Liver (tissue), 2 donors: ENCODE measurements around the gene MBD4.

ENCODE experiments used
- CTCF ChIP-seq: fragments of 150-350 bp; IDR thresholded peaks from 2 replicates; pipeline ENCODE4 v1.5.1; 2017; ENCODE audit warnings: improper control_type of control experiment, low read depth, low read length; ENCODE audit not compliant: missing input control
- MAX ChIP-seq: IDR thresholded peaks from 2 replicates; pipeline ENCODE4 v1.6.1; 2016; ENCODE audit warnings: antibody characterized with exemption
- REST ChIP-seq: IDR thresholded peaks from 2 replicates; pipeline ENCODE4 v1.6.1; 2016; ENCODE audit warnings: antibody characterized with exemption, mild to moderate bottlenecking
- donor health status: healthy.

GRCh38 chr3:129435367-129435766, 4.4 kb downstream of the MBD4 start:
- TF ChIP-seq MAX (no peak), CTCF (no peak), REST (no peak)
